Globus pallidus (tissue), 1 donor: ENCODE measurements around the gene MAMDC2.

Source experiments
- DNase-seq: peaks from one replicate; pipeline ENCODE4 v3.0.0-alpha.2; 2015; ENCODE audit warnings: low spot score

MAMDC2 gene

DNA sequence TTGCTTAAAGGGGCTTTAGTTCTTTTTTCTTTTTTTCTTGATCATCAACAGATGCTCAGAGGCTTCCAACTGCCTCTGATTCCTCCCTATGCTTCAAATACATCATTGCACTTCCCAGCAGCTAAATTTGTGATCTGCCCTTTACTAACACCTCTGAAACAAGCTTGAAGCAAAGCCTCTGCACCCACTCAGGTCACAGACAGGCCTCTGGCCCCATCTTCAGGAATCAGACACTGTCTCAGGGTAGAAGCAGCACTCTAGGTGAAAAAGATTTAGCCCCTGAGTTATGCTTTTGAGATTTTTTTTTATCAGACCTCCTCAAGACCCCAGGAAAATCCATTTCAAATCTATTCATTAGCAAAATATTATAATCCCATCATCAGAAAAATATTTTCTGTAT, 91.5 kb downstream of the MAMDC2 start:
- no peak for DNase-seq

GRCh38 chr9:70136632-70137031, 93.0 kb downstream of the MAMDC2 start:
- DNase-seq, result no peak

GRCh38 chr9:70137577-70137976, 93.9 kb downstream of the MAMDC2 start:
- no peak for DNase-seq

DNA sequence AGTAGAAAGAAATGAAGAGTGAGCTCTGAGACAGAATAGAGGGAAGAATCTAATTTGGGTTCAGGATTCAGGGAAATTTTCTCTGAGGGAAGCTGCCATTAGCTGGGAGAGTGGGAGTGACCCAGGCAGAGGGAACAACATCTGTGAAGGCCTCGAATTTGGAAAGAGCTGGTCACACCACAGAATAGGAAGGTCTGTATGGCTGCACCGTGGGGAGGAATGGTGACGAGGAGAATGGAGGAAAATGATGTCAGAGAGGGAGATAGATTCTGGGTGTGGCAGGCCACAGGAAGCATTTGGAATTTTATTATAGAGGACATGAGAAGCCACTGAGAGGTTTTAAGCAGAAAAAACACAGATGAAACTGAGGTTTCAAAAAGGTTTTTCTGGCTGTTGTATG, 98.5 kb downstream of the MAMDC2 start:
- no peak for DNase-seq

DNA sequence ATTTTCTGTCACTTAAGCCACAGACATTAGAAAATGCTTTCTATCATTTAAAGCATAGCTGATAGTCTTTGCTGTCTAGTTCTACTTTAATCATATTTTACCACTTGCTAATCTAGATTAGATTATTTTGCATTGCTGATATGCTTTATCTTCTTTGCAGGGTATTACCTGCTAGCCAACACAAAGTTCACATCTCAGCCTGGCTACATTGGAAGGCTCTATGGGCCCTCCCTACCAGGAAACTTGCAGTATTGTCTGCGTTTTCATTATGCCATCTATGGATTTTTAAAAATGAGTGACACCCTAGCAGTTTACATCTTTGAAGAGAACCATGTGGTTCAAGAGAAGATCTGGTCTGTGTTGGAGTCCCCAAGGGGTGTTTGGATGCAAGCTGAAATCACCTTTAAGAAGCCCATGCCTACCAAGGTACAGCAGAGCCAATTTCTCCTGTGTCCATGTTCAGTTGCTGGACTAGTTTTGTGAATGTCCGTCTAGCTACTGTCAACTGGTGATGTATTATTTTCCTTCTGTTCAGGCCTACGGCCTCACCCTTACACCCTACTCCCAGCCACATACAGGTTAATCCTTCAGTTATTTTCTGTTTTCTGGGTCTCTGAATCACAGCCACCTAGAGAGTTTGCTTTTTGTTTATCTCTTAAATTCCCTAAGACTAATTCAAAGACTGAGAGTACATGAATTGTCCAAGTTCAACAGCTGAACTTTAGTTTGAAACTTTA, 99.9 kb downstream of the MAMDC2 start:
- no peak for DNase-seq

GRCh38 chr9:70144131-70144503, 100.5 kb downstream of the MAMDC2 start:
- no peak for DNase-seq

- no peak for DNase-seq
Measured at GRCh38 chr9:70145981-70146380, 102.3 kb downstream of the MAMDC2 start.

- no peak for DNase-seq
Measured at GRCh38 chr9:70147196-70147595, 103.5 kb downstream of the MAMDC2 start.

DNA sequence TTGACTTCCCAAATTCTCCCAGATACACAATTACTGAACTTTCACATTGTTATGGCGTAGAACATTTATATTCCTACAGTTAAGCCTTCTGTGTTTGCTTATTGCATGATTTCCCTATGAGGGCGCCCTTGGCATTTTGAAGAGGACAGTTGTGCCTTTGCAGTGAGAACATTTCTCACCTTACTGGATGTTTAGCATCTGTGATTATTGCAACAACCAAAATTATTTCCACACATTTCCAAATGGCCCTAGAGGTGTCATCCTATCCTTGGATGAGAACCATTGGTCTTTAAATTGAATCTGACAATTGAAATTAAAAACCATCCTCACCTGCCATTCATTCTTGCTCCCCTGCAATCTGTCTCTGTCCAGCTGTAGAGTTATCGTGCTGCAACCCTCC, 104.0 kb downstream of the MAMDC2 start:
- DNase-seq, result no peak

DNA sequence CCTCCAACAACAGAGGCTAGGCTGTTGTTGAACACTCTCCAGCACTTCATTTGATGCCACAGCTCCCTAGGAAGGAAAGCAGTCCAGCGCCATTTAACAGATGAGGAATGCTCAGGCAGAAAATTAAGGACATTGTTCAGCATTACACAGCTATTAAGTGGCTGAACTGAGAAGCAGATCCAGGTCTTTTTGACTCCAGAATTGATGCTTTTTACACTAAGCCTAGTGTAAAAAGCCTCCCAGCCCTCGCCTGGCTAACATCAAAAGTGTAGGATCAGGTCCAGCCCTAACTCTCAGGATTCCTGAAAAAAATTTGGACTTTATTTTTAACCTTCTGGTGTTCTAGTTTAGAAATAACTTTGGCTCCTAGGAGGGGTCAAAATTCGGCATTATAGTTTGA, 108.7 kb downstream of the MAMDC2 start:
- DNase-seq, result no peak

DNA sequence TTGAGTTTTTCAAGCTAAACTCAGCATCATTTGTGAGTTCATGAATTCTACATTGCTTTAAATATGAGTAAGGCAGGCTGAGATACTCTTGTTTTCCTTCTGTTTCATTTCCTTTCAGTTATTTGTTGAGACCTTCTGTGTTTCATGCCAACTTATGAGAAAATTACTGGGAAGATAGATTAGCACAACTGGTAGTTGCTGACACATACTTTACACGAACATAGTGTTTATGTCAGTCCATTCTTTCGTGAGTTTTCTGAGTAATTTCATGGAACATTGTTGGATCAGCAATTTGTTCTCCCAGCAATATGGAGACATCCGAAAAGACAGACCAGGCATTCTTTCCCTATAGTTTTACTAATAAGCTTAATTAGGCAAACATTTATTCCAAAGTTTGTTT, 113.1 kb downstream of the MAMDC2 start:
- no peak for DNase-seq

GRCh38 chr9:70159630-70160029, 116.0 kb downstream of the MAMDC2 start:
- no peak for DNase-seq

DNA sequence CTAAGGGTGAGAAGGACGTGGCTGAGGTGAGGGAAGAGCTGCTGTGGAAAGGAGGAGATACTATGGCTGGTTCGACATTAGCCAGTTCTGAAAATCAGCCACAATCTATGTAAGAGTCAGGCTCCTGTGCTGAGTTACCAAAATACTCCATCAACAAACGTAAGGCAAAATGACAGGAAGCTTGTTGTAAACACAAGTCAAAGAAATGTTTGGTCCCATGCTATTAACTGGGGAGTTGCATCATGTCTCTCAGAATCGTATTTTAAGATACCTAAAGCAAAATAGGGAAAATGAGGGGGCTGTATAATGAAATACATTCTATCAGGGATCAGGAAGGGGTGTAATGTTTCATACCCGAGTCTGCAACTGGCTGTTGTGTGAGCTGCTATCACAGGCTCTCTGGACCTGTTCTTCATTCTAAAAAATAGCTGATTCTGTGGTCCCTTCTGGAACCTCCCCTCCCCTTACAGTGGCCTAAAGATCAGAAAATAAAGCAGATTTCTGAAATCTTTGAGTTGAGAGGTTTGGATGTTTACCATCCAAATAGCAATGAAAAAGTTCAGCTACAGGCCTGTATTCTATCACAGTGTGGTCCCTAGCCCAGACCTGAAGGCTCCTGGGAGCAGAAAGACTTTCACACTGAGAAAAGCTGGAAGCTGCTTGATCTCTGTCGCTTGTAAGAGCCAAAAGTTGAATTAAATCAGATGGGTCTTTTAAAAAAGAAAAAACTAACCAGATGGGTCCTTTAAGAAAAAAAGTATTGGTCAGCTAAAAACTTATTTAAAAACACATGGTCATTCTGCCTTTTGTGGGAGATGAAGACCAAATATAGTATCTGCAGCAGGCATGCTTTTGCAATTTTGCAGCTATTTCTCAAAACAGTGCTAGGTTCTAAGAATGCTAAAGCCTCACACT, 117.3 kb downstream of the MAMDC2 start:
- no peak for DNase-seq

- DNase-seq, result no peak
Measured at GRCh38 chr9:70165006-70165602, 121.5 kb downstream of the MAMDC2 start.

GRCh38 chr9:70168521-70168920, 124.9 kb downstream of the MAMDC2 start:
- no peak for DNase-seq

GRCh38 chr9:70169222-70169621, 125.6 kb downstream of the MAMDC2 start:
- DNase-seq, result no peak

DNA sequence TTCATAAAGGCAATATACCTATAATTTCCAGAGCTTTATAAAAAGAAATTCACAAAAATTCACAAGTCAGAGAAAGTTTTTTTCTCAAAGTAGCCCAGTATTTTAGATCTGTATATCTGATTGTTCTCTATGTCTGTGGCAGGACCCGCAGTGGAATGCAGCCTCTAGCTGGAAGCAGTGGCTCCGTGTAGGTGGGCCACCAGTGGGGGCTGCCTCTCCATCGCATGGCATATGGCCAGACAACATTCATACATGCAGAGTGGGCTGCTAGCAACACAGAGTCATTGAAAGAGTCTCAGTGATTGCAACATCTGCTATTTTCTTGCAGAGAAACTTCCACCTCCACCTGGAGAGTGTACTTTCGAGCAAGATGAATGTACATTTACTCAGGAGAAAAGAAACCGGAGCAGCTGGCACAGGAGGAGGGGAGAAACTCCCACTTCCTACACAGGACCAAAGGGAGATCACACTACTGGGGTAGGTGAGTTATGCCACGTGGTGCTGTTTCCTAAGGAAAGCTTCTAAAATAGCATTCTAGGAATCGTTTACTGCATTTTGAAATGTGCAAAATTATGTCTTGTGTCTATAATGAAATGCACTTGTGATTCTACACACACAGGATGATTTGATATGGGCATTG, 126.6 kb downstream of the MAMDC2 start:
- DNase-seq, result no peak

DNA sequence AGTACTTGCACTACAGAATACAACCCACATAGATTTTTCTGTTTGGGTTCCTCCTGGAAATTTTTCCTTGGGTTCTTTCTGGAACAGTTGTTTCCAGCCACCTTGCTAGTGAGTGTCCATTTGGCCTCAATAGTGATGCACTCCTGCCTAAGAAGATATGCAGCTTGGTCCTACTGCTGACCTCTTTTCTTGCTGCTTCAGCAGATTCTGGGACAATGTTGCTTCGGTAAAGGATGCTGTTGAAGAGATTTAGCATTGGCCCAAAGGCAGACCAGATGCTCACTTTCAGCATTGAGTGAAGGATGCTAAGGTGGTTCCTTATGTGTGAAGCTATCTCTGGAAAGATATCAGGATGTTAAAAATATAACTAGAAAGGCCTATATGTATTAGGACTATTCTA, 128.9 kb downstream of the MAMDC2 start:
- no peak for DNase-seq

- peak; percentile 51 for DNase-seq
Measured at GRCh38 chr9:70177121-70177520, 133.5 kb downstream of the MAMDC2 start.

GRCh38 chr9:70192707-70193106, 149.1 kb downstream of the MAMDC2 start:
- no peak for DNase-seq

DNA sequence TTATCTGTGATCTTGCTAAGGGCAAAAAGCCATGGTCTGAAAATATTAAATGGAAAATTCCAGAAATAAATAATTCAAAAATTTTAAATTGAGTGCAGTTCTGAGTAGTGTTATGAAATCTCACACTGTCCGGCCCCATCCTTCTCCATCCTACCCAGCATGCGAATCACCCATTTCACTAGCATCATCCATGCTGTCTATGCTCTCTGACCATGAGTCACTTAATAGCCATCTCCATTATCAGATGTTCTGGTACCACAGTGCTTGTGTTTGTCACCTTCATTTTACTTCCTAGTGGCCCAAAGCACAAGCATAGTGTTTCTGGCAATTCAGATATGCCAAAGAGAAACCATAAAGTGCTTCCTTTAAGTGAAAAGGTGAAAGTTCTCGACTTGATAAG, 151.8 kb downstream of the MAMDC2 start:
- no peak for DNase-seq

DNA sequence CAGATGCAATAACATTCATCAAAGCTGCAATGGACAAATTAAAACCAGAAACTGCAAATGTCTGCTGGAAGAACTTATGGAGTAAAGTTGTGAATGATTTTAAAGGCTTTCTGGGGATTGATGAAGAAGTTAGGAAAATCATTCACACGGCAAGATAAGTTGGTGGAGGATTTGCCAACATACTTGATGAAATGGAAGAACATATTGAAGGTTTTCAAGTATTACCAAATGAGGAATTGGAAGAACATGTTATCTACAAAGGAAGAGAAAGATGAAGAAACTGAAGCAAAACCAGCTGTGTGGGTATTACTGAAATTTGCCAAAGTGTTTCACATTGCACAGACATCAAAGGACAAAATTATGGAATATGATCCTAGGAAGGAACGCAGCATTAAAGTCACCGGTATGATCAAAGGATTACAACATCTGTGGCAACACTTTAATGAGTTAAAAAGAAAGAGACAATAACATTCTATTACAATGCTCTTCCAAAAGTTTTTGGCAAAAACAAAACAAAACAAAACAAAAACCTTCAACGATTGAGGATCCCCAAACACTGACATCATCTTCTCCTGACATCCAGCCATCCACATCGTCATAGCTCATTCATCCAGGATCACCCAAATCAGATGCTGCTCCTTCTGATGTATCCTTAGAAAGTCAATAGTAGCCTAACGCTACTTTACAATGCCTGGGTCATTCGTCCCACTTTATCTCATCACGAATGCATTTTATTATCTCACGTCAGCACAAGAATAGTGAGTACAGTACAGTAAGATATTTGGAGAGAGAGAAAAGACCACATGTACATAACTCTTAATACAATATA, 153.8 kb downstream of the MAMDC2 start:
- no peak for DNase-seq
